GM19035 (cell line): ENCODE measurements around the gene ZNF768.
"Not testable (repeated sequence)": the region's sequence is repeated elsewhere in the genome, so short reads cannot be mapped to it uniquely, and the experiment has no call there.

Experiments
- ATAC-seq: cut with Tn5 transposase; IDR thresholded peaks from one replicate; pipeline ENCODE4 v1.9.1; 2021; ENCODE audit not compliant: unreplicated experiment

The ZNF768 gene

DNA sequence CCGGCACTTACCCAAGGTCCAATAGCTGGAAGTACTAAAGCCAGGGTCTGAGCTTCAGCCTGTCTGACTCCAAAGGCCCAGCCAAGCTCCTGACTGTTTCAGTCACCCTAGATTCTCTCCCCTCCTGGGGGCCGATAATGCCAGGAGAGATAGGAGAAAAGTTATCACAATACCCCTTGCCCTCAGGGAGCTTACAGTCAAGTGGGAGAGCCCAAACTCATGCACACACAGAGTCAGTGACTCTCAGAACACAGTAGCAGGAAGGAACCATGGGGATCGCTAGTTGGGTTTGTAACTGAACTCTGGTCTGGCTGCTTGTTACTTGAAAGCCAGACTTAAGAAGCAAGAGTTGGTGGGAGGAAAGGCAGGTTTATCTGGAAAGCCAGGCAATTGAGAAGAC, 14.9 kb downstream of the ZNF768 start:
- ATAC-seq = no peak

GRCh38 chr16:30510376-30510938, 15.9 kb downstream of the ZNF768 start:
- ATAC-seq = no peak

GRCh38 chr16:30509081-30509765, 17.1 kb downstream of the ZNF768 start:
- no peak for ATAC-seq

GRCh38 chr16:30503403-30504296, 22.7 kb downstream of the ZNF768 start:
- no peak for ATAC-seq

- no peak for ATAC-seq
Observed at GRCh38 chr16:30499284-30499683, 27.1 kb downstream of the ZNF768 start.

- ATAC-seq = no peak
Observed at GRCh38 chr16:30494709-30495108, 31.7 kb downstream of the ZNF768 start.

- no peak for ATAC-seq
Observed at GRCh38 chr16:30493941-30494488, 32.4 kb downstream of the ZNF768 start.

GRCh38 chr16:30491744-30492308, 34.5 kb downstream of the ZNF768 start:
- no peak for ATAC-seq

- ATAC-seq = no peak
Observed at GRCh38 chr16:30491229-30491628, 35.1 kb downstream of the ZNF768 start.

DNA sequence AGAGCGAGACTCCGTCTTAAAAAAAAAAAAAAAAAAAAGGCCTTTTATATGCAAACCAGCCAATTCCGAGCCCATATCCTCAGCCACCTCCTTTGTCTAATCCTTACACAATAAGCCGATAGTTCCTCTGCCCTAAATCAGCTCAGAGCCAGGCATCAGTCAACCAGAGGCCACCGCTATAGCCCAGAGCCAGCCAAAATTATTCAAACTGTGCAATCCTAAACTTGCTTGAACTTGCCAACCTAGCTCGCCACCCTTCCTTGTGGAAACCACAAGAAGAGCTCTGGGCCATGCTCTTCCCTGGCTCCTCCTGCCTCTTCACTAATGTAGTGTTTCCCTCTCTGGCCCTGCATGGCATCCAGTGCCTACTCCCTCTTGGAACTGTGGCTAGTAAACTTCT, 36.2 kb downstream of the ZNF768 start:
- no peak for ATAC-seq

- no peak for ATAC-seq
Observed at GRCh38 chr16:30488764-30489605, 37.4 kb downstream of the ZNF768 start.

GRCh38 chr16:30485818-30486436, 40.4 kb downstream of the ZNF768 start:
- ATAC-seq = no peak

DNA sequence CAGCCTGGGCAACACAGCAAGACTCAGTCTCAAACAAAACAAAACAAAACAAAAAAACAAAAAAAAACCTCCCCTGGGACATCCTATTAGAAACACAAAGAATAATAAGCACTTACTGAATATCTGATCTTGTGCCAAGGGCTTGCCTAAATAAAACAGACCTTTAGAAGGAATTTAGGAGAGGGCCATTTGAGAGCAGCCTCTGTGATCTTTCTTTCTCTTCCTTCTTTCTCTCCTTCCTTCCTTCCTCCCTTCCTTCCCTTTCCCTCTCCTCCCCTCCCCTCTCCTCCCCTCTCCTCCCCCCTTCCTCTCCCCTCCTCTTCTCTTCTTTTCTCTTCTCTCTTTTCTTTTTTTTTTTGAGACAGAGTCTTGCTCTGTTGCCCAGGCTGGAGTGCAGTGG, 41.5 kb downstream of the ZNF768 start:
- ATAC-seq = no peak

DNA sequence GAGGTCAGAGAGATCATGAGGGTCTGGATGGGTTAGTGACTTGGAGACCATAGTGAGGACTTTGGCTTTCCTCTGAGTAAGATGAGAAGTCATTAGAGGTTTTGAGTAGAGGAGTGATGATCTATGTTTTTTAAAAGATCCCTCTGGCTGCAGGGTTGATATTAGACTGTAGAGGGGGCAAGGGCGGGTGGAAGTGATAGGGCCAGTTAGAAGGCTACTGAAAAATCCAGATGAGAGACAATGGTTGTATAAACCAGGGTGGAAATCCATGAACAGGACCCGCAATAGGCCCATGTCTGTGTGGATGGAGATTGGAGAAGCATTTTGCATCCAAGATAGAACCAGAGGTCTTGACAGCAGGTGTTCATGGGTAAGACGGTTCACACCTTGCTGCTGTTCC, 44.0 kb downstream of the ZNF768 start:
- no peak for ATAC-seq

- no peak for ATAC-seq
Observed at GRCh38 chr16:30481381-30481780, 45.0 kb downstream of the ZNF768 start.

DNA sequence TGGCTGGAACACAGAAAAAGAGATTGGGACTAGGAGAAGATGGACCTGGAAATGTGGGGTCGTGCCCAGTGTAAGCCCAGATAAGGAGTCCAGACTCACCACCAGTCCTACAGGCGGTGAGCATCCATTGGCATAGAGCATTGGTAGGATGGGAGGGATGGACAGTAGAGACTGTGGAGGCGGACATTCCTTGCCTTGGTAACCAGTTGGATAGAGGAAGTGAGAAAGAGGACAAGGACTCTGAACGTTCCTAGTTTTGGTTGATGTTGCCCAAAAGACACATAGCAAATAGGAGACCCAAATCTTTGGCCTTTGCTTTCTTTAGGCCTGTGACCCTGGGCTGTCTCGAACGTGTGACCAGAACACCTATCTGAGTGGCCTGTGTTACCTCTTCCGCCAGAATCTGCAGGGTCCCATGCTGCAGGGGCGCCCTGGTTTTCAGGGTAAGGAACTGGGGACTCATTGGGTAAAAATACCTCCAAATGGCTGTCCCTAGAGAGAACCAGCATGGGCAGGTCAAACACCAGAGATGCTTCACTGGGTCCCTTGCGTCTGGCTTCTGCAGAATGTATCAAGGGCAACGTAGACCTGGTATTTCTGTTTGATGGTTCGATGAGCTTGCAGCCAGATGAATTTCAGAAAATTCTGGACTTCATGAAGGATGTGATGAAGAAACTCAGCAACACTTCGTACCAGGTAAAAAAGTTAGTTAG, 47.4 kb downstream of the ZNF768 start:
- ATAC-seq = no peak

DNA sequence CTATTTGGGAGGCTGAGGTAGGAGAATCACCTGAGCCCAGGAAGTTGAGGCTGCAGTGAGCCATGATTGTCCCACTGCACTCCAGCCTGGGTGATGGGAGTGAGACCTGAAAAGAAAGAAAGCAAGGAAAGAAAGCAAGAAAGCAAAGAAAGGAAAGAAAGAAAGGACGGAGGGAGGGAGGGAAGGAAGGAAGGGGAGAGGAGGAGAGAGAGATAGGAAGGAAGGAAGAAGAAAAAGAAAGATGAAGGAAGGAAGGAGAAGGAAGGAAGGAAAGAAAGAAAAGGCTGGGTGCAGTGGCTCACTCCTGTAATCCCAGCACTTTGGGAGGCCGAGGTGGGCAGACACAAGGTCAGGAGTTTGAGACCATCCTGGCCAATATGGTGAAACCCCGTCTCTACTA, 48.6 kb downstream of the ZNF768 start:
- not testable (repeated sequence) for ATAC-seq

DNA sequence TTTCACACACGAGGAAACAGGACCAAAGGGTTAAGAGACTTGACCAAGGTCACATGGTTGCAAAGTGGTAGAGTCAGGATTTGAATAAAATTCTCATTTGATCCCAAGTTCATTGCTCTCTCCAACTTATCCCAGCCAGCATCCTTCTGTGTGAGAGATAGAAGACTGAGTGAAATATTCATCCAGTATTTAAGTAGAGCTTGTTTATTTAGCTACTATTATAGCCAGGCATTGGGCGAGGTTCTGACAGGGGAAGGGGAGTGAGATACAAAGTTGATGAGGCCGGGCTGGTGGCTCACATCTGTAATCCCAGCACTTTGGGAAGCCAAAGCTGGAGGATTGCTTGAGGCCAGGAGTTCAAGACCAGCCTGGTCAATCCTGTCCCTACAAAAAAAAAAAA, 49.4 kb downstream of the ZNF768 start:
- ATAC-seq = no peak

DNA sequence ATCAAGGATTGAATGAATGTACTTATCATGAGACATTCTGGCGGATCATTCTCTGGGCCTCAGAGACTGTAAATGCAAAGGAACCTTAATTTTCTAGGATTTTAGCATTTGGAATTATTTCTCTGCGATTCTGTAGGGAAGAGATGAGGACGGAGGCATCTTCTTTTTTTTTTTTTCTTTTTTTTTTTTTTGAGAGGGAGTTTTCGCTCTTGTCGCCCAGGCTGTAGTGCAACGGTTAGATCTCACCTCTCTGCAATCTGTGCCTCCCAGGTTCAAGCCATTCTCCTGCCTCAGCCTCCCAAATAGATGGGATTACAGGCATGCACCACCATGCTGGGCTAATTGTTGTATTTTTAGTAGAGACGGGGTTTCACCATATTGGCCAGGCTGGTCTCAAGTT, 51.7 kb downstream of the ZNF768 start:
- no peak for ATAC-seq
